Measurements from ENCODE around the gene MILR1.

- TF ChIP-seq CTCF (IDR thresholded peaks at IDR 0.05; ENCODE audit: insufficient read depth, low read length, poor library complexity, severe bottlenecking) (no peak), EZH2phosphoT487 (conservative IDR thresholded peaks at IDR 0.05; ENCODE audit: low read length) (no peak)
Observed at GRCh38 chr17:64491994-64492393, 43.1 kb downstream of the MILR1 start.

Data from SU-DHL-6 (cell line).